ENCODE measurements around the gene NUDCD3.

NUDCD3 gene

GRCh38 chr7:44400033-44400511 lies 90.4 kb downstream of the NUDCD3 start:
- DNase-seq (ENCODE audit: low spot score), result no peak

- DNase-seq (ENCODE audit: low spot score), result no peak
These were observed 91.4 kb downstream of the NUDCD3 start for GRCh38 chr7:44398953-44399574.

DNA sequence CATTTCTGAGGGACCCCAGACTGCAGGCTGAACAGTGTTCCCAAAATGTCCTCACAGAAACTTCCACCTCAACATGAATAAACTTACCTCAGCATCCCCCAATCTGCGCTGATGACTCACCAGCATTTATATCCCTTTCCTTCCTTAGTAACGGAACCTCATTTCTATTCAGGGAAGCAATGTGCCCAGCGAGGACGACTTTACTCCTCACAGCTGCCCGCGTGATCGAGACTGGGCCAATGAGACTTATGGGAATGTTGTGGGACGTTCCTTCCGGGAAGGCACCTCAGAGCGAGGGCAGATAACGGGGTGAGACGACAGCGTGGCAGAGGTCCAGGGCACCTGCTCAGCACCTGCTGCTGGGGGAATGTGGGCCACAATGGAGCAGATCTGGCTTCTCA lies 91.9 kb downstream of the NUDCD3 start:
- no peak for DNase-seq (ENCODE audit: low spot score)

DNA sequence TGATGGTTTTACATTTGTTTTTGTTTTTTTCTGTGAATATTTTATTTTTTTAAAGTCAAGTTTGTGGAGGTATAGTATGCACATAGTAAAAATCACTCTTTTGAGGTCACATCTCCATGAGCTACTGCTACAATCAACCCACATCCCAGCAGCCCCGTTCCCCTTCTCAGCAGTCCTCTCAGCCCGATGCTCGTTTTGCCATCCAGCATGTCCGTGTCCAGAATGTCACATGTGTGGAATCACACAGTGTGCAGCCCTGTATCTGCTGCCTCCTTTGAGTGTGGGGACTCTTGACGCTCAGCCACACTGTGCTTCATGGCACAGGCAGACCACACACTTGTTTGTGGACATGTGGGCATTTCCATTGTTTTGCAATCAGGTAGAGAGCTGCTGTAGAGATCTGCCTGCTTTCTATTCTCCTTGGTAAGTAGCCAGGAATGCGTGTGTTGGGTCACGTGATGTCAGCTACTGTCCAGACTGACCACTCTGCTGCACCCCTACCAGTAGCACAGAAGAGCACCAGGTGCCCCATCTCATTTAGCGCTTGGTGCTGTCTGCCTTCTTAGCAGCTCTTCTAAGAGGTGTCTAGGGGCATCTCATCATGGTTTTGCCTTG lies 93.4 kb downstream of the NUDCD3 start:
- peak; percentile 42 for DNase-seq (ENCODE audit: low spot score)

- no peak for DNase-seq (ENCODE audit: low spot score)
These were observed 94.0 kb downstream of the NUDCD3 start for GRCh38 chr7:44396496-44396895.

GRCh38 chr7:44395067-44395466 lies 95.4 kb downstream of the NUDCD3 start:
- DNase-seq (ENCODE audit: low spot score), result no peak

- DNase-seq (ENCODE audit: low spot score), result no peak
These were observed 95.8 kb downstream of the NUDCD3 start for GRCh38 chr7:44394636-44395035.

- DNase-seq (ENCODE audit: low spot score), result no peak
These were observed 96.4 kb downstream of the NUDCD3 start for GRCh38 chr7:44394112-44394447.

GRCh38 chr7:44393238-44394111 lies 97.0 kb downstream of the NUDCD3 start:
- no peak for DNase-seq (ENCODE audit: low spot score)

DNA sequence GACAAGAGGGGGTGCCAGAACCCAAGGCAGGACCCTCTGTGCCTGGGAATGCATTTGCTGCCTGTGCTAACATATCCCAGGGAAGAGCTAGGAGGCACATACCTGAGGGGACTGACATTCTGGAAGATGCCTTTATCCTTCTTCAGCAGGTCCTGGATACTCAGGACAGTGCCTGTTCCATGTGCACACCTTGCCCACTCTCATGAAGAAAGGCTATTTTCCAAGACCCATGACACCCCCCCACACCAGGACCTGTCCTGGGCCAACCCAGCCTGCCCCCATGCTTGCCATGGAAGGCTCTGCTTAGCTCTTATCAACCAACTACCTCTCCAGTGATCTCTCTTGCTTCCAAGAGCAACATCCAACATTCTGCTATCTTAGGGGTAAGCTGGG lies 97.8 kb downstream of the NUDCD3 start:
- no peak for DNase-seq (ENCODE audit: low spot score)

DNA sequence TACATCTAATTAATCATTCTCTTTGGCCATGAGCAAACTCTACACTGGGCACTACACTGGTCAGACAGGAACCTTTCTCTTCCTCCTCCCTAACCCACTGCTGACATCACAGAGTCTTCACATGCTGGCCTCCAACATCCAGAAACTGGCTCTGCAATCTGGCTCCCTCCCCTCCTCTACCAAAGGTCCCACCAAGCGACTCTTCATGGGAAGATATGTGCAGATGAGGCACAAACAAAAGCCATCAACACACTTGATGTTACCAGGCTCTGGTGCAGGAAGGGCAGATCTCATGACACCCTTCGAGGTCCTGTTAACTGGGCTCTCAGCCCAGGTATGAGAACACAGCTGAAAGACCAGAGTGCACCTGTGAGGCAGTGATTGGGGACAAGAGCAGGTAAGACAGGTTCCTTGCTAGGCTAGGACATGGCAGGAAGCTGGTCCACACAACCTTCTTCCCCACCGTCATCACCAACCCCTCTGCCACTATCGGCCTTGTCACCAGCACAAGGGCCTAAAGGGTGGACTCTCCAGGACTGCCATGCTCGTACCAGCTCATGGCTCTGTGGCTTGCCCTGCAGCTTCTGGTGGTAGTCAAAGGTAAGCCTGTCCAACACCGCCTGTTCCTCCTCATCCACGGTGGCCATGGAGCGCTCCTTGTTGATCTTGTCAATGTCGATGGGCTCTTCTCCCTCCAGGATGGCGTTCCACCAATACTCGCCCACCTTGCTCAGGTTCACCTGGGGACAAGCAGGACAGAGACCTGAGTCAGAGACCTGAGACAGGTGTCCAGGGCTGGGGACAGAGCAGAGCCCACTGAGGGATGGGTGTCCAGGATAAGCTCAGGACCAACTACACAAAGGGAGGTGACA lies 98.5 kb downstream of the NUDCD3 start:
- DNase-seq (ENCODE audit: low spot score), result no peak

DNA sequence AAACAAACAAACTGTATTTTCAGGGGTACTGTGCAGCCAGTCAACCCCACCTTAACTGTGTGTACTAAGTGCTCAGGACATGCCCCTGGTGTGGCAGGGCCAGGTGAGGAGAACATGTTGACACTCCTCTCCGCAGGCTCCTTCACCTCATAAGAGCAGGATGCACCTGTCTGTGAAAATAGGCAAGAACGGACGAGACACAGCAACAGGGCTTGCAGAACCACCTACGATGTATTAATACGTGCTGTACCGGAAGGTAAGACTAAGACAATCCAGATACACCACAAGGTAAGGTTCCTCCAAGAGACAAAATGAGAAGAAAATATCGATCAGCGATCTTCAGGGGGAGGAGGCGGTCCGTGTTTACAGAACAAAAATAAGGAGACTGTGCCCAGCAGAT lies 99.3 kb downstream of the NUDCD3 start:
- DNase-seq (ENCODE audit: low spot score), result no peak

- DNase-seq (ENCODE audit: low spot score), result no peak
These were observed 99.8 kb downstream of the NUDCD3 start for GRCh38 chr7:44390701-44391100.

DNA sequence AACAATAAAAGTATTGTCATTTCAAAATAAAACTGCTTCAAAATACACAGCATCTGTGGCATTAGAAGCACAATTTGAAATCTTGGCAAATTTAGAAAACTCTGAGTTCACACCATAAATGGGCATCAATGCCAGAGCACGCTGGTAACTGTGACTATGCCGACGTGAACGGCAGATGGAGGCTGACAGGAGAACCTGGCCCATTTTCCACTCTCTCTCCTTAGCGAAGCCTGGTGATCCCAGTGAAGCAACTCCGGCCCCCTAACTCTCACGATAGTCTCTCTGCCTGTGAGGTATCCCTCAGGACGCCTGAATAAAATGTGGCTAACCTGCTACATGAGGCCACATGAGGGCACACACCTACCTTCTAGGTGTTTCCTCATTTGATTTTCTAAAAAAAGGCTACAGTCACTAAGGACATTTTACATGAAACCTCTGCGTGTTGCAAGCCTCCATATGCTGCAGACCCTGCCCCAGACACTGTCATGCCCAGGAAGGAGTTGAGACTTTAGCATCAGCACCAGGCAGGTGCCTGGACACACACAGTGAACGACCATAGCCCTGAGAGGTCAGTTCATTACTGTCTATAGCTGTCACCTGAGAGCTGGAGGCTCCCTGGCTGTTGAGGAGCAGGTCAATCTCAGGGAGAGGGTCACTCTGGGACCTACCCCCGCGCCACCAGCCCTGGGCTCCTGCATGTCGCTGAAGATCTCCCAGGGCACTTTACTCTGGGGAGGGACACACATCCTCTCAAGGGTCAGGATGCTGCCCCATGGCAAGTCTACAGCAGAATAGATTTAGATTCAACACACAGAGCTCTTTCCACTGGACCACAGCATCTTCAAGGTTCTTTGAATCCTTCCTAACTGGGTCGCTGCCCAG lies 102.1 kb downstream of the NUDCD3 start:
- DNase-seq (ENCODE audit: low spot score), result no peak

DNA sequence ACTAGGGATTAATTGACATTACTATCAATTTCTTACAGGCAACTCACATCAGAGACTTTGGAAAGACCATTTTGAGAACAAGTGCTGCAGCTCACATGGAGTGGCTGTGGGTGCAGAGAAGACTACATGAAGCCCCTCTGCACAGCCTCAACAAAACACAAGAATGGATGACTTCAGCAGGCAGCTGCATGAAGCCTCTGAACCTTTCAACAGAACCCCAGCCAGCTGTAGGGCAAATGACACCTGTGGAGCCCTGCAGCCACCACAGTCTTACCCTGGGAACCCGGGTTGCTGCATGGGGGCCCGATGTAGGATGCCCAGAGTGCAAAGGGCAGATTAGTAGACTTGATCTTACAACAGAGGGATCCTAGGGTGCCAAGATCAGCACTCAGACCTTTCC lies 103.1 kb downstream of the NUDCD3 start:
- no peak for DNase-seq (ENCODE audit: low spot score)

GRCh38 chr7:44386139-44386913 lies 104.1 kb downstream of the NUDCD3 start:
- no peak for DNase-seq (ENCODE audit: low spot score)

GRCh38 chr7:44385434-44386138 lies 104.9 kb downstream of the NUDCD3 start:
- DNase-seq (ENCODE audit: low spot score), result peak; percentile 28

DNA sequence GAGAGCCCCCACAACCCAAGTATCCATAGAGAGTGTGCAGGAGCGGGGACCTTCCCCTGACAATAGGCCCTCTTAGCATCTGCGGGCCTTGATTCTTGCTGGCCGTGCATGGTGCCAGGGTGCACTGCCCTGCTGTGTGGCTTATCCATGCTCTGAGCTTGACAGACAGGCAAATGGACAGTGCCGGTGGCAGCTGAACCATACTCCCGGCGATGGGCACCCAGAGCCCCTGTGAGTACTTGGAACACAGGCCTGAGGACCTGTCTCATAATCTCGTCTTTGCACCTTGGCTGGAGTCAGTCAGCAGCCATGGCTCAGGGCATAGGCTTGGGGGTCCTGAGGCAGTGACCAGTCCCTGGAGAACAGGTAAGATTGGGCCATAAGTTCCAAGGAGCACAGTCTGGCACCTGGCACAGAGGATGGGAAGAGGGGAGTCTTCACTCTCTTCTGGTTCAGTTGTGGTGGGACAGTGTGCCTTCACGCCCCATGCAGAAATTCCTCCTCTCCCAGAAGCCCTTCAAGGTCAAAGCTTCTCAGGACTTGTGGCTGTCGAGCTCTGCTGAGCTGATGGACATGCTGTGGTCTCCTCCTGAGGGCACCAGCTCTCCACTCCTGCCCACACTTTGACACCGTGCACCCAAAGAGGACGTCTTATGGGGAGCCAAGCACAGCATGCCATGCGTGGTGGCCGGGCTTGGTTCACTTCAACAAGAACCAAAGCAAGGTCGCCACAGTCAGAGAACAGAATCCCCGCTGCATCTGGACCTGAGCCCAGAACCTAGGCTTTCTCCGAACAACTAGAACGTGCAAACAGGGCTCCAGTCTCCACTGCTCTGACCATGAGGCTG lies 105.6 kb downstream of the NUDCD3 start:
- DNase-seq (ENCODE audit: low spot score), result no peak

- no peak for DNase-seq (ENCODE audit: low spot score)
These were observed 106.9 kb downstream of the NUDCD3 start for GRCh38 chr7:44383566-44383965.
